ENCODE results near the gene TBX10.
"Not testable (repeated sequence)": the region's sequence is repeated elsewhere in the genome, so short reads cannot be mapped to it uniquely, and the experiment has no call there.

Gene TBX10

GRCh38 chr11:67630228-67630942, 9.2 kb downstream of the TBX10 start:
- no peak for DNase-seq (ENCODE audit: low read depth, low spot score)
- Histone ChIP-seq H3K9me3 (ENCODE audit: control insufficient read depth, insufficient read depth, low read length) (no peaks in the 10 kb centered on the region), H3K27me3 (ENCODE audit: control insufficient read depth, insufficient read depth, low read length) (no peaks in the 10 kb centered on the region), H3K27ac (ENCODE audit: low read length) (no peak overlapping the region), H3K36me3 (ENCODE audit: control insufficient read depth, insufficient read depth, low read length) (no peaks in the 10 kb centered on the region), H3K4me3 (ENCODE audit: low read length) (peak overlapping the region; percentile 67; the same call in 1 of the 2 replicates), H3K4me1 (ENCODE audit: control insufficient read depth, insufficient read depth, low read length) (peaks cover 8% of the 10 kb centered on the region)
- WGBS (ENCODE audit: insufficient coverage, insufficient read length), result no CpG with 5 or more reads among the region's 70 CpGs

- Histone ChIP-seq H3K4me3 (ENCODE audit: low read length) (peak within 1 kb of the TSS; percentile 67; the same call in 1 of the 2 replicates), H3K9me3 (ENCODE audit: control insufficient read depth, insufficient read depth, low read length) (no peaks in the 10 kb centered on the region), H3K27me3 (ENCODE audit: control insufficient read depth, insufficient read depth, low read length) (no peaks in the 10 kb centered on the region), H3K36me3 (ENCODE audit: control insufficient read depth, insufficient read depth, low read length) (no peaks in the 10 kb centered on the region), H3K4me1 (ENCODE audit: control insufficient read depth, insufficient read depth, low read length) (peaks cover 8% of the 10 kb centered on the region), H3K27ac (ENCODE audit: low read length) (no peak within 1 kb of the TSS)
- no CpG with 5 or more reads among the region's 102 CpGs for WGBS (ENCODE audit: insufficient coverage, insufficient read length)
- DNase-seq (ENCODE audit: low read depth, low spot score), result no peak
These were observed 10.0 kb downstream of the TBX10 start, which contains the start of gene NUDT8 for GRCh38 chr11:67629386-67630227. Gene NUDT8 (minus strand): TSS chr11:67629937. CDS start chr11:67629911, 26 bp downstream.

GRCh38 chr11:67628710-67629385, 10.7 kb downstream of the TBX10 start:
- H3K4me3 ChIP-seq (ENCODE audit: low read length), result no peak overlapping the region
- no peak for DNase-seq (ENCODE audit: low read depth, low spot score)
- peaks cover 8% of the 10 kb centered on the region for H3K4me1 ChIP-seq (ENCODE audit: control insufficient read depth, insufficient read depth, low read length)
- no peaks in the 10 kb centered on the region for H3K9me3 ChIP-seq (ENCODE audit: control insufficient read depth, insufficient read depth, low read length)
- WGBS (ENCODE audit: insufficient coverage, insufficient read length), result no CpG with 5 or more reads among the region's 25 CpGs
- no peak overlapping the region for H3K27ac ChIP-seq (ENCODE audit: low read length)
- no peaks in the 10 kb centered on the region for H3K36me3 ChIP-seq (ENCODE audit: control insufficient read depth, insufficient read depth, low read length)
- H3K27me3 ChIP-seq (ENCODE audit: control insufficient read depth, insufficient read depth, low read length), result no peaks in the 10 kb centered on the region

GRCh38 chr11:67627812-67628624, 11.5 kb downstream of the TBX10 start:
- Histone ChIP-seq H3K9me3 (ENCODE audit: control insufficient read depth, insufficient read depth, low read length) (no peaks in the 10 kb centered on the region), H3K27ac (ENCODE audit: low read length) (no peak overlapping the region), H3K36me3 (ENCODE audit: control insufficient read depth, insufficient read depth, low read length) (no peaks in the 10 kb centered on the region), H3K4me1 (ENCODE audit: control insufficient read depth, insufficient read depth, low read length) (peaks cover 8% of the 10 kb centered on the region), H3K4me3 (ENCODE audit: low read length) (no peak overlapping the region), H3K27me3 (ENCODE audit: control insufficient read depth, insufficient read depth, low read length) (no peaks in the 10 kb centered on the region)
- DNase-seq (ENCODE audit: low read depth, low spot score), result no peak
- no CpG with 5 or more reads among the region's 15 CpGs for WGBS (ENCODE audit: insufficient coverage, insufficient read length)

- no peaks in the 10 kb centered on the region for H3K9me3 ChIP-seq (ENCODE audit: control insufficient read depth, insufficient read depth, low read length)
- H3K27me3 ChIP-seq (ENCODE audit: control insufficient read depth, insufficient read depth, low read length), result no peaks in the 10 kb centered on the region
- H3K4me3 ChIP-seq (ENCODE audit: low read length), result no peak overlapping the region
- no peak overlapping the region for H3K27ac ChIP-seq (ENCODE audit: low read length)
- H3K36me3 ChIP-seq (ENCODE audit: control insufficient read depth, insufficient read depth, low read length), result no peaks in the 10 kb centered on the region
- peaks cover 8% of the 10 kb centered on the region for H3K4me1 ChIP-seq (ENCODE audit: control insufficient read depth, insufficient read depth, low read length)
- WGBS (ENCODE audit: insufficient coverage, insufficient read length), result no CpG with 5 or more reads among the region's 6 CpGs
- DNase-seq (ENCODE audit: low read depth, low spot score), result no peak
These were observed 12.1 kb downstream of the TBX10 start for GRCh38 chr11:67627441-67627811.

- Histone ChIP-seq H3K4me1 (ENCODE audit: control insufficient read depth, insufficient read depth, low read length) (peaks cover 6% of the 10 kb centered on the region), H3K27ac (ENCODE audit: low read length) (no peak overlapping the region), H3K9me3 (ENCODE audit: control insufficient read depth, insufficient read depth, low read length) (no peaks in the 10 kb centered on the region), H3K36me3 (ENCODE audit: control insufficient read depth, insufficient read depth, low read length) (no peaks in the 10 kb centered on the region), H3K4me3 (ENCODE audit: low read length) (no peak overlapping the region), H3K27me3 (ENCODE audit: control insufficient read depth, insufficient read depth, low read length) (no peaks in the 10 kb centered on the region)
- no CpG with 5 or more reads among the region's 10 CpGs for WGBS (ENCODE audit: insufficient coverage, insufficient read length)
- DNase-seq (ENCODE audit: low read depth, low spot score), result no peak
These were observed 12.6 kb downstream of the TBX10 start for GRCh38 chr11:67626970-67627369.

GRCh38 chr11:67626131-67626833, 13.3 kb downstream of the TBX10 start:
- H3K27me3 ChIP-seq (ENCODE audit: control insufficient read depth, insufficient read depth, low read length); DNase-seq (ENCODE audit: low read depth, low spot score); H3K27ac ChIP-seq (ENCODE audit: low read length); H3K4me3 ChIP-seq (ENCODE audit: low read length); H3K36me3 ChIP-seq (ENCODE audit: control insufficient read depth, insufficient read depth, low read length); H3K9me3 ChIP-seq (ENCODE audit: control insufficient read depth, insufficient read depth, low read length); H3K4me1 ChIP-seq (ENCODE audit: control insufficient read depth, insufficient read depth, low read length): not testable (repeated sequence)
- no CpG with 5 or more reads among the region's 10 CpGs for whole genome bisulfite sequencing (ENCODE audit: insufficient coverage, insufficient read length)

- DNase-seq (ENCODE audit: low read depth, low spot score); H3K4me1 ChIP-seq (ENCODE audit: control insufficient read depth, insufficient read depth, low read length); H3K9me3 ChIP-seq (ENCODE audit: control insufficient read depth, insufficient read depth, low read length); H3K36me3 ChIP-seq (ENCODE audit: control insufficient read depth, insufficient read depth, low read length); H3K27ac ChIP-seq (ENCODE audit: low read length); H3K4me3 ChIP-seq (ENCODE audit: low read length); H3K27me3 ChIP-seq (ENCODE audit: control insufficient read depth, insufficient read depth, low read length): not testable (repeated sequence)
- whole genome bisulfite sequencing (ENCODE audit: insufficient coverage, insufficient read length), result no CpG with 5 or more reads among the region's 1 CpG
These were observed 15.8 kb downstream of the TBX10 start for GRCh38 chr11:67623795-67624194.

- H3K4me3 ChIP-seq (ENCODE audit: low read length); H3K27ac ChIP-seq (ENCODE audit: low read length); H3K9me3 ChIP-seq (ENCODE audit: control insufficient read depth, insufficient read depth, low read length); H3K27me3 ChIP-seq (ENCODE audit: control insufficient read depth, insufficient read depth, low read length); DNase-seq (ENCODE audit: low read depth, low spot score); H3K36me3 ChIP-seq (ENCODE audit: control insufficient read depth, insufficient read depth, low read length); H3K4me1 ChIP-seq (ENCODE audit: control insufficient read depth, insufficient read depth, low read length): not testable (repeated sequence)
- no CpG with 5 or more reads among the region's 7 CpGs for WGBS (ENCODE audit: insufficient coverage, insufficient read length)
These were observed 16.7 kb downstream of the TBX10 start for GRCh38 chr11:67622905-67623304.

Data from iPS DF 6.9 (cell line).